GM23338 (cell line): ENCODE measurements around the gene EREG. TPM values are rescaled to one million over a fixed set of nuclear protein-coding genes. Genes with fewer than 3 reads are reported as not detected.

Source experiments
- ATAC-seq: fragments of 200-7000 bp; cut with Tn5 transposase; 3 replicates; pipeline ENCODE4 v1.9.1; 2020
- DNase-seq: peaks from one replicate; pipeline ENCODE4 v3.0.0-alpha.2; 2015; ENCODE audit warnings: low spot score
- H2AFZ ChIP-seq: fragments of 200-600 bp; sonication (generic); 2 replicates; pipeline ENCODE4 v1.8.0; 2016; ENCODE audit warnings: antibody characterized with exemption, mild to moderate bottlenecking, moderate library complexity
- H3F3A ChIP-seq: fragments of 200-600 bp; sonication (generic); replicated peaks from 2 replicates; pipeline ENCODE4 v1.8.0; 2017; ENCODE audit warnings: antibody characterized with exemption, mixed run types, low read depth
- H3K27ac ChIP-seq: fragments of 200-600 bp; sonication (generic); 2 replicates; pipeline ENCODE4 v1.6.1; 2016; ENCODE audit warnings: low read depth
- H3K27me3 ChIP-seq: fragments of 200-600 bp; sonication (generic); 2 replicates; pipeline ENCODE4 v1.8.0; 2016; ENCODE audit warnings: mild to moderate bottlenecking, mixed run types, moderate library complexity; ENCODE audit not compliant: insufficient read depth
- H3K36me3 ChIP-seq: fragments of 200-600 bp; sonication (generic); 2 replicates; pipeline ENCODE4 v1.8.0; 2016; ENCODE audit warnings: mild to moderate bottlenecking; ENCODE audit not compliant: insufficient read depth
- H3K4me1 ChIP-seq: fragments of 200-600 bp; sonication (generic); 2 replicates; pipeline ENCODE4 v1.8.0; 2016; ENCODE audit warnings: mild to moderate bottlenecking, moderate library complexity; ENCODE audit not compliant: insufficient read depth
- H3K4me2 ChIP-seq: fragments of 200-600 bp; sonication (generic); 2 replicates; pipeline ENCODE4 v1.7.1; 2017; ENCODE audit warnings: mixed run types
- H3K4me3 ChIP-seq: fragments of 200-600 bp; sonication (generic); 2 replicates; pipeline ENCODE4 v1.6.1; 2016; ENCODE audit warnings: mixed run types
- H3K79me2 ChIP-seq: fragments of 200-600 bp; sonication (generic); replicated peaks from 2 replicates; pipeline ENCODE4 v1.8.0; 2017; ENCODE audit warnings: mild to moderate bottlenecking; ENCODE audit not compliant: insufficient read depth
- H3K9me2 ChIP-seq: fragments of 200-600 bp; sonication (generic); 2 replicates; pipeline ENCODE4 v1.8.0; 2017; ENCODE audit not compliant: insufficient read depth
- H4K20me1 ChIP-seq: fragments of 200-600 bp; sonication (generic); replicated peaks from 2 replicates; pipeline ENCODE4 v1.8.0; 2017; ENCODE audit warnings: mild to moderate bottlenecking; ENCODE audit not compliant: insufficient read depth
- H3K27ac Mint-ChIP-seq: 2 replicates; pipeline ENCODE4 v1.8.0; 2020; ENCODE audit warnings: inconsistent platforms, mild to moderate bottlenecking, moderate library complexity, mixed read lengths
- H3K27me3 Mint-ChIP-seq: 3 replicates; pipeline ENCODE4 v1.8.0; 2022; ENCODE audit warnings: low read depth, mild to moderate bottlenecking, moderate library complexity, mixed read lengths, inconsistent platforms; ENCODE audit not compliant: insufficient read depth, poor library complexity
- H3K36me3 Mint-ChIP-seq: 3 replicates; pipeline ENCODE4 v1.8.0; 2021; ENCODE audit warnings: low read depth, mild to moderate bottlenecking, inconsistent platforms, moderate library complexity, mixed read lengths
- H3K4me1 Mint-ChIP-seq: 3 replicates; pipeline ENCODE4 v1.8.0; 2020; ENCODE audit warnings: mild to moderate bottlenecking, inconsistent platforms, mixed read lengths
- H3K4me3 Mint-ChIP-seq: 3 replicates; pipeline ENCODE4 v1.8.0; 2021; ENCODE audit warnings: moderate library complexity, mild to moderate bottlenecking, inconsistent platforms, mixed read lengths
- H3K9me3 Mint-ChIP-seq: 3 replicates; pipeline ENCODE4 v1.8.0; 2020; ENCODE audit warnings: moderate library complexity, mild to moderate bottlenecking, inconsistent platforms, mixed read lengths
- CREB1 ChIP-seq: fragments of 250-450 bp; sonication (Bioruptor Pico); IDR thresholded peaks from 2 replicates; pipeline ENCODE4 v1.5.0; 2020; ENCODE audit warnings: low read depth, mild to moderate bottlenecking, moderate library complexity
- EZH2 ChIP-seq: fragments of 200-600 bp; sonication (generic); IDR thresholded peaks from one replicate; pipeline ENCODE4 v1.8.0; 2017; ENCODE audit warnings: antibody characterized with exemption, mild to moderate bottlenecking, low read depth; ENCODE audit not compliant: unreplicated experiment
- EZH2phosphoT487 ChIP-seq: fragments of 200-600 bp; sonication (generic); IDR thresholded peaks from one replicate; pipeline ENCODE4 v1.8.1; 2018; ENCODE audit warnings: antibody characterized with exemption; ENCODE audit not compliant: unreplicated experiment
- POLR2AphosphoS5 ChIP-seq: IDR thresholded peaks from 2 replicates; pipeline ENCODE4 v1.6.1; 2016; ENCODE audit warnings: antibody characterized with exemption, low read depth
- STAT1 ChIP-seq: IDR thresholded peaks from one replicate; pipeline ENCODE4 v1.6.1; 2016; ENCODE audit warnings: antibody characterized with exemption; ENCODE audit not compliant: unreplicated experiment
- ZNF462 ChIP-seq: fragments of 250-450 bp; sonication (Bioruptor Pico); IDR thresholded peaks from 2 replicates; pipeline ENCODE4 v1.5.0; 2020; ENCODE audit warnings: mild to moderate bottlenecking, moderate library complexity
- polyA plus RNA-seq: library from polyadenylated mRNA; unstranded; fragments of >200 nt; fragmentation: Nextera tagmentation; extraction: Ambion mirVana; gene quantifications from 2 replicates; pipeline ENCODE4 v1.2.1, GENCODE V29; 2016
- total RNA-seq: library from RNA; depleted of rRNA; stranded (reverse); fragments of >200 nt; shearing (Covaris generic); gene quantifications from 2 replicates; pipeline ENCODE4 v1.2.3, GENCODE V29; 2014
- TF ChIP-seq, protein P1 (sequence below), 2 experiments: fragments of 200-600 bp in 1 of 2; sonication (generic) in 1 of 2; conservative IDR thresholded peaks; 2 replicates each; pipeline versions ENCODE4 v1.5.1 to v1.6.1; 2016 to 2017; ENCODE audit warnings: antibody characterized with exemption in 2 of 2, low read depth in 2 of 2, mild to moderate bottlenecking in 2 of 2, moderate library complexity in 1 of 2
- TF ChIP-seq, protein P2 (sequence below): IDR thresholded peaks from one replicate; pipeline ENCODE4 v1.6.1; 2018; ENCODE audit warnings: antibody characterized with exemption; ENCODE audit not compliant: unreplicated experiment

EREG gene
- total and polyA plus RNA-seq, 2 experiments from 2014 or later: not detected

- no peak for TF ChIP-seq ZNF462
- TF ChIP-seq CREB1 (CRISPR knock-in tag): no peak
- TF ChIP-seq EZH2phosphoT487: no peak
- no peak for TF ChIP-seq EZH2
- TF ChIP-seq POLR2AphosphoS5: no peak
- TF ChIP-seq STAT1: no peak
Observed at GRCh38 chr4:74362347-74362746, 2.6 kb upstream of the EREG start (continued).

DNA sequence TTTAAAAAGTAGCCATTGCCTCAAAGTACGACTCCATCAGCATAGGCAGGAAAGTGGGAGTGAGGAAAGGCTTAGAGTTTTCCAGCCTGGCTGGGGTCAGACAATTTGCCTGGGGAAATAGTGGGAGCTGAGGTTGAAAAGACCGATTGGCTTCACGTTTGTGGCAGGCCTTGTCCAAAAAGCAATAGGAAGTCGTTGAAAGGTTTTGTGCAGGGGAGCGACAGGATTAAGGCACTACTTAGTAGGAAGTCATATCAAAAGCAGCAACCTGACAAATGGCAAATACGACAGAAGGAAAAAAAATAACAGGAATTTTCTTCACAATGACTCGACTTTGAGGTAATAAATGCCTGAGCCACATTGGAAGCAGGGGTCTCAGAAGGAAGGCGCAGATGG lies 691 bp upstream of the EREG start:
- H3K27ac ChIP-seq: no peak overlapping the region
- DNase-seq (no peak), ATAC-seq (no peak)
- no peaks in the 10 kb centered on the region for H3F3A ChIP-seq
- H3K4me3 ChIP-seq: peak overlapping the region; percentile 83
- no peaks in the 10 kb centered on the region for H3K79me2 ChIP-seq
- H3K4me1 ChIP-seq: peaks cover 7% of the 10 kb centered on the region
- peak overlapping the region; percentile 97; the same call in 1 of the 2 replicates for H2AFZ ChIP-seq
- H3K36me3 ChIP-seq: no peaks in the 10 kb centered on the region
- H3K27me3 ChIP-seq: peaks cover 28% of the 10 kb centered on the region
- Mint-ChIP-seq H3K27me3 (peaks cover 15% of the 10 kb centered on the region), H3K27ac (no peak overlapping the region), H3K4me1 (peaks cover 9% of the 10 kb centered on the region; the same call in 2 of the 3 replicates), H3K36me3 (no peaks in the 10 kb centered on the region), H3K4me3 (peak overlapping the region; percentile 81), H3K9me3 (no peaks in the 10 kb centered on the region)
- H4K20me1 ChIP-seq: no peaks in the 10 kb centered on the region
- H3K9me2 ChIP-seq: no peaks in the 10 kb centered on the region
- H3K4me2 ChIP-seq: peak overlapping the region; percentile 89
- TF ChIP-seq, protein P1, sequence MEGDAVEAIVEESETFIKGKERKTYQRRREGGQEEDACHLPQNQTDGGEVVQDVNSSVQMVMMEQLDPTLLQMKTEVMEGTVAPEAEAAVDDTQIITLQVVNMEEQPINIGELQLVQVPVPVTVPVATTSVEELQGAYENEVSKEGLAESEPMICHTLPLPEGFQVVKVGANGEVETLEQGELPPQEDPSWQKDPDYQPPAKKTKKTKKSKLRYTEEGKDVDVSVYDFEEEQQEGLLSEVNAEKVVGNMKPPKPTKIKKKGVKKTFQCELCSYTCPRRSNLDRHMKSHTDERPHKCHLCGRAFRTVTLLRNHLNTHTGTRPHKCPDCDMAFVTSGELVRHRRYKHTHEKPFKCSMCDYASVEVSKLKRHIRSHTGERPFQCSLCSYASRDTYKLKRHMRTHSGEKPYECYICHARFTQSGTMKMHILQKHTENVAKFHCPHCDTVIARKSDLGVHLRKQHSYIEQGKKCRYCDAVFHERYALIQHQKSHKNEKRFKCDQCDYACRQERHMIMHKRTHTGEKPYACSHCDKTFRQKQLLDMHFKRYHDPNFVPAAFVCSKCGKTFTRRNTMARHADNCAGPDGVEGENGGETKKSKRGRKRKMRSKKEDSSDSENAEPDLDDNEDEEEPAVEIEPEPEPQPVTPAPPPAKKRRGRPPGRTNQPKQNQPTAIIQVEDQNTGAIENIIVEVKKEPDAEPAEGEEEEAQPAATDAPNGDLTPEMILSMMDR (conservative IDR thresholded peaks at IDR 0.05; ENCODE audit: low read depth in 2 of 2): no peak
- TF ChIP-seq EZH2phosphoT487 (no peak), POLR2AphosphoS5 (no peak), STAT1 (no peak), CREB1 (CRISPR knock-in tag) (no peak)
- TF ChIP-seq, protein P2, sequence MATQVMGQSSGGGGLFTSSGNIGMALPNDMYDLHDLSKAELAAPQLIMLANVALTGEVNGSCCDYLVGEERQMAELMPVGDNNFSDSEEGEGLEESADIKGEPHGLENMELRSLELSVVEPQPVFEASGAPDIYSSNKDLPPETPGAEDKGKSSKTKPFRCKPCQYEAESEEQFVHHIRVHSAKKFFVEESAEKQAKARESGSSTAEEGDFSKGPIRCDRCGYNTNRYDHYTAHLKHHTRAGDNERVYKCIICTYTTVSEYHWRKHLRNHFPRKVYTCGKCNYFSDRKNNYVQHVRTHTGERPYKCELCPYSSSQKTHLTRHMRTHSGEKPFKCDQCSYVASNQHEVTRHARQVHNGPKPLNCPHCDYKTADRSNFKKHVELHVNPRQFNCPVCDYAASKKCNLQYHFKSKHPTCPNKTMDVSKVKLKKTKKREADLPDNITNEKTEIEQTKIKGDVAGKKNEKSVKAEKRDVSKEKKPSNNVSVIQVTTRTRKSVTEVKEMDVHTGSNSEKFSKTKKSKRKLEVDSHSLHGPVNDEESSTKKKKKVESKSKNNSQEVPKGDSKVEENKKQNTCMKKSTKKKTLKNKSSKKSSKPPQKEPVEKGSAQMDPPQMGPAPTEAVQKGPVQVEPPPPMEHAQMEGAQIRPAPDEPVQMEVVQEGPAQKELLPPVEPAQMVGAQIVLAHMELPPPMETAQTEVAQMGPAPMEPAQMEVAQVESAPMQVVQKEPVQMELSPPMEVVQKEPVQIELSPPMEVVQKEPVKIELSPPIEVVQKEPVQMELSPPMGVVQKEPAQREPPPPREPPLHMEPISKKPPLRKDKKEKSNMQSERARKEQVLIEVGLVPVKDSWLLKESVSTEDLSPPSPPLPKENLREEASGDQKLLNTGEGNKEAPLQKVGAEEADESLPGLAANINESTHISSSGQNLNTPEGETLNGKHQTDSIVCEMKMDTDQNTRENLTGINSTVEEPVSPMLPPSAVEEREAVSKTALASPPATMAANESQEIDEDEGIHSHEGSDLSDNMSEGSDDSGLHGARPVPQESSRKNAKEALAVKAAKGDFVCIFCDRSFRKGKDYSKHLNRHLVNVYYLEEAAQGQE: no peak
